Fibroblast of skin of abdomen (primary cell): ENCODE measurements around the gene PRR5.
A peak's percentile ranks its signal among the peaks of the same experiment; 100 is the strongest.
"Not testable (repeated sequence)": the region's sequence is repeated elsewhere in the genome, so short reads cannot be mapped to it uniquely, and the experiment has no call there.

Experiments
- DNase-seq: peaks from one replicate; pipeline ENCODE4 v3.0.0-alpha.2; 2013

Gene PRR5

DNA sequence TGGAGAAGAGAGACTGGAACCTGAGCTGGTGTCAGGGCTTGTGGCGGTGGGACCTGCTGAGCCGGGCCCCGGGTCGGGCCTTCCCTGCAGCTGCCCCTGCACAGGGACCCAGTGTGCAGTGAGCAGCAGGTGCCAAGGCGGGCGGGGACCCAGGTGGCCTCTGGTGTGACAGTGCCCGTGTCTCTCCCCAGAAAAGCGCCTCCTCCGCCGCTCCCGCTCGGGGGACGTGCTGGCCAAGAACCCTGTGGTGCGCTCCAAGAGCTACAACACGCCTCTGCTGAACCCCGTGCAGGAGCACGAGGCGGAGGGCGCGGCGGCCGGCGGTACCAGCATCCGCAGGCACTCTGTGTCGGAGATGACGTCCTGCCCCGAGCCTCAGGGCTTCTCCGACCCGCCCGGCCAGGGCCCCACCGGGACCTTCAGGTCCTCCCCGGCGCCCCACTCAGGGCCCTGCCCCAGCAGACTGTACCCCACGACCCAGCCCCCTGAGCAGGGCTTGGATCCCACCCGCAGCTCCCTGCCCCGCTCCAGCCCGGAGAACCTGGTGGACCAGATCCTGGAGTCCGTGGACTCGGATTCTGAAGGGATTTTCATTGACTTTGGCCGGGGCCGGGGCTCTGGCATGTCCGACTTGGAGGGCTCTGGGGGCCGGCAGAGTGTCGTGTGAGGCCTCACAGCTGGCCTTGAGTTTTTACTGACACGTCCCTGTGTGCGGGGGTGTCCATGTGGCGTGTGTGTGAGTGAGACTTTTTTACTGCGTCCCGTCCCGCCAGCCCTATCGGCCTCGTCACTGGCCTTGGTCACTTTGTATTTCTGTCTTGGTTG, 34.8 kb downstream of the PRR5 start:
- no peak for DNase-seq

DNA sequence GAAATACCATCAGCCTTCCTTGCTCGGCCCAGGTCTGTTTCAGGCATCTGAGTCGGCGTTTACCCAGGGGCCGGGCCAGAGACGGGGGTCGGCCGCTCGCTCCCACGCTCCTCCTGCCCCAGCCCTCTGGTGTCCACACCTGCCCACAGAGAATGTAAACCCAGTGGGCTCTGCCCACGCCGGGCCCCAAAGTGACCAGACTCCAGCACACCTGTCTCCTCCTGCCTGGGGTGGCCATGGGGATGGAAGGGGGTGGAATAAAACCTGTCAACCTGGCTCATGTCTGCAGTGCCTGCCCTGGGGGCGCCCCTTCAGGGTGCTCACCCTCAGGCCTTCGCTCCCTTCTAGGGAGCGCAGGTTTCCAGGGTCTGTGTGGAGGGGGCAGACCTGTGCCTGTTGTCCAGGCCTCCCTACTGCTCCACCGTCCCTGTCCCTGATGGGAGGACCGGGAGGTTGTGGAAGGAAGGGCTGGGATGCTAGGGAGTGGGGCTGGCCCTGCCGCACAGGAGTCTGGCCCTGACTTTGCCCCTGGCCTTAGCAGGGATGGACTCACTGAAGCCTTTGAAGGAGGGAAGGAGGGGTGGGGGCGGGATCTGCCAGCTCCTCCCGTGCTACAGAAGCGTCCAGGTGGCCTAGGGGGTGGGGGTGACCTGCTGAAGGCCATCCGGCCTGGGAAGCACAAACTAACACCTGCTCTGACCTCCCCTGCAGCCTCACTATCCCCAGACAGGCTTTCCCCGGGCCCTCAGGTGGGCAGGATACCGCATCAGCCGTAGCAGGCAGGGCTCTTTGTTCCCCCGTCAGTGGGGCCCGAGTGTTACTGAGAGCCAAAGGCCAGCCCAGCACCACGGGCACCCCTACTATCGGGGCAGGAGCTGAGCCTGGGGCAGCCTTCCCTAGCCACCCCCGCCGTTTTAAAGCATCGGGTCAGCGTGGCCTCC, 35.7 kb downstream of the PRR5 start:
- DNase-seq: no peak

DNA sequence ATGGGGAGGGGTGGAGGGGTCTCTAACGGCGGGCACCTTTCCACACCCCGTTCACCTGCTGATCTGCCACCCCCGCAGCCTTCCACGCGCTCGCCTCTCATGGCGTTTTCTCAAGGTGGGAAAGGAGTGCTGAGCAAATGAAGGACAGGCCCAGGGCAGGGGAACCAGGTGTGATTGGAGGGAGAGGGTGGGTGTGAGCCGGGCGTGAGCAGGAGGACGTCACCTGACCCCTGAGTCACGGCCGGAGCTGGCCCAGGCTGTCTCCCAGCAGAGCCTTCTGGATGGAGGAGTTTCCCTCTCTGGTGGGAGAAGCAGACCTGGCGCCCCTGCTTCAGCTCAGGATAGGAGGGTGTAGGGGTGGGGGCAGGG, 36.3 kb downstream of the PRR5 start:
- DNase-seq: no peak

DNA sequence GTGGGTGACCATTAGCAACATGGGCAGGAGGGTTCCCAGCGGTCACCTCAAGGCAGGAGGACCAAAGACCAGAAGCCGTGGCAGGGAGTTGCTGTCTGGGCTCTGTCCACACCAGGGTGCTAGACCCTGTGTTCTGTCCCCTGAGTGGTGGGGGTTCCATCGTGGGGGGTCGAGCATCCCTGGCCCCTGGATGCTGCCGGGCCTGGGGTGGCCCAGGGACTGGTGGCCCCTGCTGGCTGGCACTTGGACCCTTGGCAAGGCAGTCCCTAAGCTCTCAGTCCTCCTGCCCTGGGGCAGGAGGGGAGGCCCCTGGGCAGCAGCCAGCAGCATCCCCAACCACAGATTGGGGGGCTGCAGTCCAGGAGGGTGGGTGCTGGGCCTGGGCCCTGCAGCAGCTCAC, 37.0 kb downstream of the PRR5 start:
- DNase-seq: no peak

DNA sequence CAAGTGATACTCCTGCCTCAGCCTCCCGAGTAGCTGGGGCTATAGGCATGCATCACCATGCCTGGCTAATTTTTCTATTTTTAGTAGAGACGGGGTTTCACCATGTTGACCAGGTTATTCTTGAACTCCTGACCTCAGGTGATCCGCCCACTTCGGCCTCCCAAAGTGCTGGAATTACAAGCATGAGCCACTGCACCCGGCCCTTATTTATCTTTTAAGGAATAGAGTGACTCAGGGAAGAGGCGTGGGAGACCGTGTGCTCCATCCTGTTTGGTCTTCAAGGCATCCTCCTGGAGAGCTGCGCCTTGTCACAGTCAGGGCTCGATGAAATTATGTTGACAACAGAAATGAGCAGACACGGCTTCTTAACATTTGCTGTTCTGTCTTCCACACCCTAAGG, 37.7 kb downstream of the PRR5 start:
- peak; percentile 50 for DNase-seq

DNA sequence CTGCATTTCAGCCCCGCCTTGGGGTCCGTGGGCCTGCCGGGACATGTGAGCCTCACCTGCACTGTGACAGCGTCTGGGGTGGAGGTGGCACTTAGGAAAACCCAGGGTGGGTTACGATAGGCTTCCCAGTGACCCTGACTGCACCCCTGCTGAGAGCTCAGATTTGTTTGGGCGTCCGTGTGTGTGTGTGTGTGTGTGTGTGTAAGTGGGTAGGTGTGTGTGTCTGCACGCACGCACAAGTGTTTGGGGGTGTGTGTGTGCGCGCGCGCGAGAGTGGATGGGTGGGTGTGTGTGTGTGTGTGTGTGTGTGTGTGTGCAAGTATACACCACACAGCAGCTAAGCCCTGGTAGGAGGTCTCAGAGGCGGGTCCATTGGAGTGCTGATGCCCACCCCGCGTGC, 38.3 kb downstream of the PRR5 start:
- no peak for DNase-seq

DNA sequence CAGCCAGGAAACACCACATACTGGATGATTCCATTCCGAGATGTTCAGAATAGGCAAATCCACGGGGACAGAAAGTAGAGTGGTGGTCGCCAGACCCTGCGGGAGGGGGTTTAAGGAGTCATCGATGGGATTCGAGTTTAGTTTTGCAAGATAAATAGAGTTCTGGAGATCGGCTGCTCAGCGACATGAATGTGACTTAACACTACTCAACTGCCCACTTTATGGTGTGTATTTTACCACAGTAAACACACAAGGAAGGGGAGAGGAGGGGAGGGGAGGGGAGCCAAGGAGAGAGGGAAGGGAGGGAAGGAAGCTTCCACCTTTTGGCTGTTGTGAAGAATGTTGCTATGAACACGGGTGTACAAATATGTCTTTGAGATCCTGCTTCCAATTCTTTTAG, 39.9 kb downstream of the PRR5 start:
- no peak for DNase-seq

DNA sequence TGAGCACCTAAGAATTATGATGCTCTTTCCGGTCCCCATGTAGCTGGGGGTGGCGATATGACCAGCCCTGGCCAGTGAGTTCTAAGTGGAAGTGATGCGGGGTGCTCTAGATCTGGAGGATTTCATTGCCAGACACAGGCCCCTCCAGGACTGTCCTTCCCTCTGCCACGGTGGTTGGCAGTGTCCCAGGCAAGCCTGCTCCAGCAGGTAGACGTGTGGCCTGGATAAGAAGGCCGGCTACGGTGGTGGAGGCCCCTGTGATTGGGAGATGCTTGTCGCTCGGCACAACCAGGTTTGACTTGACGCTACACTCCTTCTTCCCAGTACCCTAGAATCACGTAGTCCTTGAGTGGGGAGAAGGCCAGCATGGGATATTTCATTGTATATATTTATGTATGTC, 41.2 kb downstream of the PRR5 start:
- DNase-seq: no peak

DNA sequence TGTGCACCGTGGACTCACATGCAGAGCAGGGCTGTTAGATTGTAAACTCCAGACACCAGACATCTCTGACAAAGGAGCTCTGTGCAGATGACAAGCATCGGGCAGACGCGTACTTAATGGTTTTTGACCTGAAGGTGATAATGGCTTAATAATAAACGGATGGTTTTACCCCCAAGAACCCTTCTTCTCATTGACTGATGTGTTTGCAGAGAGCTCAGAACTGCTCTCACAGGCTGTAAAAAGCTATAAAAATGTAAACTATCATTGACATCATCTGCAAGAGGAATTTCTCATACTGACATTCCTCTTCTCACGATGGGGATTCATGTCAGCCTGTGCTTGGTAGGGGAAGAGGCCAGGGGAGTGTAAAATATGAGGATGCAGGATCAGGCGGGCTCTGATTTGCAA, 41.8 kb downstream of the PRR5 start:
- DNase-seq: peak; percentile 29

DNA sequence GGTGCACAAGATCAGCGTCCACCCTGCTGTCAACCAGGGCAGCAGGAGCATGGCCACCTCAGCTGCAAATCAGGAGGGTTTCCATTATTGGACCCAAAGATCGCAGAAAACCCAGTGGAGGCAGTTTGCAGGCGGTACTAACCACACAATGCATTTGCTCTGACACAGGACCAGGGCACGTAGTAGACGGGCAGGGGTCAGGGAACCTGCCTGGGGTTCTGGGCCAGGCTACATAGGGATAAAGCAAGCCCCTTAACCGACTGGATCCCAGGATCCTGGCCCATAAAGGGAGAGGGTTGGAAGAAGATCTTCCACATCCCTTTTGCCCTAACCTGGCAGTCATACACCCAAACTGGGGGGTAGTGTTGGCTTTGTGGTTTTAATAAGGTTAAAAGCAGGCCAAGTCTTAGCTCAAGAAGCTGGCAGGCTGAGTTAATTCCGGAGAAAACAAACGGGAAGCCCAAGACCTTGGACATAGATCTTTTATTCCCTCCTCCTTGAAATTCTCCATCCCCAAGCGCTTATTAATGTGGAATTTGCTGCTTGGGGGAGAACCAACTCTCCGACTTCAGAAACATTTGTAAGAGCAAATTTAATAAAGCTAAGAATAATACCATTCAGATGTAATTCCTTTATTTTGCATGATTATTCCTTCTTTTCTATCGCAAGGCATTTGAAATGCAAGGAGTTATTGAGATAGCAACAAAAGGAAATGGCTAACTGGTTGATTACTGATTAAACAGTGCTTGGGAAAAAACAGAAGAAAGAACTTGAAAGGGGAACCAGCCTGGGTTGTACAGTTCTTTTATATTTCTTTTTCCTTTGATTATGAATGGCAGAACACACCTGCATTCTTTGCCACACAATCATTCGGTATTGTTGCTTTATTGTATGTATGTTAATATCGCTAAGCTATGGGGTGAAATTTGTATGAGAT, 44.1 kb downstream of the PRR5 start:
- no peak for DNase-seq

DNA sequence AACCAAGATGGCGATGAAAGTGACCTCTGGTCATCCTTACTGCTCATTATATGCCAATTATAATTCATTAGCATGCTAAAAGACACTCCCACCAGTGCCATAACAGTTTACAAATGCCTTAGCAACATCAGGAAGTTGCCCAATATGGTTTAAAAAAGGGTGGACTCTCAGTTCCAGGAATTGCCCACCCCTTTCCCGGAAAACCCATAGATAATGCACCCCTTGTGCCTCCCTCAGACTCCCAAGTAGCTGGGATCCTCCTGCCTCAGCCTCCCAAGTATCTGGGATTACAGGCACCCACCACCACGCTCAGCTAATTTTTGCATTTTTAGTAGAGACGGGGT, 45.8 kb downstream of the PRR5 start:
- DNase-seq: not testable (repeated sequence)

DNA sequence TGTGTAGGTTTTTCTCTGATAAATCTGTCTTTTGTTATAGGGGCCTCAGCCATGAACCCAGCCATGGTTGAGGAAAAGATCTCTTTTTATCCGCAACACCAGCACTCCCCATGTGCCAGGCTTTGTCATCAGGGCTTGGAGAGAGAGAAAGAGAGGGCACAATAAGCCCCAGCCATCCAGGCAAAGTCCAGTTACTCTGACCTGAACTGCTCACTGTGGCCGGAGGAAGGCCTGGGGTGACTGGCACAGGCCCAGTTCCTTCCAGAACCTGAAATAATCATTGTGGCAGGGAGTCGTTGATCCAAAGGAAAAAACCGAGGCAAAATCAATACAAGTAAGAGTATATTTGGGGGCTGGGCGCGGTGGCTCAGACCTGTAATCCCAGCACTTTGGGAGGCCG, 46.5 kb downstream of the PRR5 start:
- no peak for DNase-seq

DNA sequence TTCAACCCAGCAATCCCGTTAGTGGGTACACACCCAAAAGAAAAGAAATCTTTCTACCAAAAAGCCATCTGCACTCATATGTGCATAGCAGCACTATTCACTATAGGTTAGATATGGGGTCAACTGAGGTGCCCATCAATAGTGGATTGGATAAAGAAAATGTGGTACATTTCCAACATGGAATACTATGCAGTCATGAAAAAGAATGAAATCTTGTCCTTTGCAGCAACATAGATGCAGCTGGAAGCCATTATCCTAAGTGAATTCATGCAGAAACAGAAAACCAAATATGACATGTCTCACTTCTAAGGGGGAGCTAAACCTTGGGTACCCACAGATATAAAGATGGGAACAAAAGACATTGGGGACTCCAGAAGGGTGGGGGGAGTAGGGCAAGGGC, 48.5 kb downstream of the PRR5 start:
- no peak for DNase-seq

DNA sequence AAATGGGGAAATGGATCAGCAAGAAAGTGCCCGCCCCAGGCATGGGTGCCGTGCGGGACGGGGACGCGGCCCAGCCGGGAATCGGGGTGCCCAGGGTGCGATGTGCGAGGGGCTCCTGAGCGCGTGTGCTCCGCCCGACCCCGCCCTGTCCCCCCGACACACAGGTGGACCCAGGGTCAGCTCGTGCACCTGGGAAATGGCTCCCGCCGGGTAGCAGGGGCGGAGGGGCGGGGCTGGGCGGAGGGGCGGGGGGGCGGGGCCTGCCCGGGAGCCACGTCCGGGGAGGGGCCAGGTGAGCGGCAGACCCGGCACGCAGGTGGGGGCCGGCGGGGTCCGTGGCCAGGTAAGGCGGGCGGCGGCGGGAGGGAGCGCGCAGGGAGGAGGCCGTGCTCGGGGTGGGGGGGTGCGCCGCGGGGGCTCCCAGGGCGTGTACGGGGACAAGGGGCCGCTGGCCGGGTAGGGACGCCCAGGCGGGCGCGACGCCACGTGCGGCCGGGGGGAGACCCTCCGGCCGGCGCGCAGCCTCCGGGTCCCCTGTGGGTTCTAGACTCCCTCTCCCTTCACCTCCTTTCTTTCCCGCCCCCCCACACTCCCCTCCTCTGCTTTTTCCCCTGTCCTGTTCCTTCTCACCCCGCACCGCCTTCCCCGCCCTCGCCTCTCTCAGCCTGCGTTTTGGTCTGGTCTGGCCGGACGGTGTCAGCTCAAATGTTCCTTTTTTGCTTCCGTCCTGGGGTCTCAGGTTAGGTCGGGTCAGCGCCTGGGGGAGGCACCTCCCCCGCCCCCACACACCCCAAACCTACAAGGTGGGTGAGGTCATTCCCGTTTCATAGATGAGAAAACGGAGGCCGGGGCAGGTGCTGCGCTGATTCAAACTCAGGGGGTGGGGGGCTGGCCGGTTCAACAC, 50.5 kb downstream of the PRR5 start, which contains the start of gene ARHGAP8:
Gene ARHGAP8, plus strand, starts transcription at position 291 of the 904 bp plus-strand sequence. CDS start 33,953 bp downstream, outside the sequence.
- no peak for DNase-seq

DNA sequence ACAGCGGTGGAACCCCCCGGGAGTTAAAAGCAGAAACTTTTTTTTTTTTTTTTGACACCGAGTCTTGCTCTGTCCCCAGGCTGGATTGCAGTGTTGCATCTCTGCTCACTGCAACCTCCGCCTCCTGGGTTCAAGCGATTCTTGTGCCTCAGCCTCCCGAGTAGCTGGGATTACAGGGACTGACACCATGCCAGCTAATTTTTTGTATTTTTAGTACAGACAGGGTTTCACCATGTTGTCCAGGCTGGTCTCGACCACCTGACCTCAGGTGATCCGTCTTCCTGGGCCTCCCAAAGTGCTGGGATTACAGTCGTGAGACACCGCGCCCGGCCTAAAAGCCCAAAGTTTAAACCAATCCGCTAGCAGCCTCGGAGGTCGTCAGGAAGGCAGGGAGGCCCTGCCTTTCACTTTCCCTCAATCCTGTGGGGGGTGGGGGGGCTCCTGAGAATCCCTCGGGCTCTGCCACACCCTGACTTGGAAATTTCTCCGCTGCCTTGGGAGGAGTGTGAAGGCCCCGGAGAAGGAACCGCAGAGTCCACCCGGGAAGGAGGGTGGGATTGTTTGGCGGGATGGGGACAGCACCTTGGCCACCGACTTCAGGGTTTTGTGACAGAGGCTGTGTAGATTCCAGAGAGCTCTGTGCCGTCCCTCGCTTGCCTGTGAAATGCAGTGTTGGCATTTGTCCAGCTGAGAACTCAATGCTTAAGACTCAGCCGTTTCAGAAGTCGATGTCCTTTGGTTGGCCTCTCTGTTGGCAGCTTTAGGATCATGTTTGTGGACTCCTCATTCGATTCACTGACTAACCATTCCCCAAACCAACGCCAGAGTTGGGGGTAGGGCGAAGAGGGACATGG, 51.4 kb downstream of the PRR5 start:
- peak; percentile 74 for DNase-seq

DNA sequence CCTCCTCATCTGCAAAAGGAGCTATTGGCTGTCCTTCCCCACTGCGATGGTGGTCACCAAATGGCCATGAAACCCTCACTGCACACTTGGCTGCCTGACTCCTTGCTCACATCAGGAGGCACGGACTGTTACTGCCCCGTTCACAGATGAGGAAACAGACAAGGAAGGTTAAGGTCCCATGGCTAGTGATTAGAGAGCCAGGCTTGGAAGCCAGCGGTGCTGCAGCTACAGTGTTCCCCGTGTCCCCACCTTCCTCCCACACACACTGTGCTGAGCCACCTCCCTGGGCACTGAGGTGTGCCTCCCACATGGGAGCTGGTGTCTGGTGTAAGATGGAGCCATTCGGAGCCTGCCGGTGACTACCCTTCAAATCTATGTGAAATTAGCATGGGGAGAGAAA, 53.0 kb downstream of the PRR5 start:
- no peak for DNase-seq

DNA sequence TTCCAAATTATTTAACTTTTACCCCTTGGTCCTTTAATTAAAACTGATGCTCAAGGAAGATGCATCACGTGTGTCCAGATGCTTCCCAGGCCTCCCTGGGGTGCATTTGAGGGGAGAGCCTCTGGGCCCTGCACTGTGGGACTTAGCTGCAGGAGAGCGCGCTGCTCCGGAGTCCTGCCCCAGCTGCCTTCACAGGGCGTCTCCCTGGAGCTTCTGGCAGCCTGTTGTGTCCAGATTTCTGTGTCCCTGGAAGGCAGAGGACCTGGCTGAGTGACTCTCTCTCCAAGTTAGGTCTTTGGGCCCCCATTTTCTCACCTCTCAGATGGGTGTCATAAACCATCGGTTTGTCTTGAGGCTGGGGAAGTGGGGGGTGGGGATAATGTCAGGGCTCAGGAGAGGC, 53.4 kb downstream of the PRR5 start:
- DNase-seq: no peak

DNA sequence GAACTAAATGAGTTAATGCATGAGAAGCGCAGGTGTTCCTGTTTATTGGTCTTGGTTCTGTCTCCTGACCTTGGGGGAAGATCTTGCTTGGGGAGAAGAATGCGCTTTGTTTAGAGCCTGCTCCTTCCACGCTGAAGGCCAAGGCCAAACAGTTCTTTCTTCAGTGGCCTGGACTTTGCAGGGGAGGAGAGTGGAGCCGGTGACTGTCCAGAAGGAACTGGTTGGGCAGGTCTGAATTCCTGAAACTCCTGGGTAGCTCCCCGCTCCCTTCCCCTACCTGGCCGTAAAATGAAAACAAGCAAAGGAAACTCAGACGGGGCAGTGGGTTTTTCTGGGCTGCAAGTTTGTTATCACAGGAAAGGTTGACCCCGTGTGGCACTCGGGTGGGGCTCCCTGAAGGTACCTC, 54.0 kb downstream of the PRR5 start:
- no peak for DNase-seq

DNA sequence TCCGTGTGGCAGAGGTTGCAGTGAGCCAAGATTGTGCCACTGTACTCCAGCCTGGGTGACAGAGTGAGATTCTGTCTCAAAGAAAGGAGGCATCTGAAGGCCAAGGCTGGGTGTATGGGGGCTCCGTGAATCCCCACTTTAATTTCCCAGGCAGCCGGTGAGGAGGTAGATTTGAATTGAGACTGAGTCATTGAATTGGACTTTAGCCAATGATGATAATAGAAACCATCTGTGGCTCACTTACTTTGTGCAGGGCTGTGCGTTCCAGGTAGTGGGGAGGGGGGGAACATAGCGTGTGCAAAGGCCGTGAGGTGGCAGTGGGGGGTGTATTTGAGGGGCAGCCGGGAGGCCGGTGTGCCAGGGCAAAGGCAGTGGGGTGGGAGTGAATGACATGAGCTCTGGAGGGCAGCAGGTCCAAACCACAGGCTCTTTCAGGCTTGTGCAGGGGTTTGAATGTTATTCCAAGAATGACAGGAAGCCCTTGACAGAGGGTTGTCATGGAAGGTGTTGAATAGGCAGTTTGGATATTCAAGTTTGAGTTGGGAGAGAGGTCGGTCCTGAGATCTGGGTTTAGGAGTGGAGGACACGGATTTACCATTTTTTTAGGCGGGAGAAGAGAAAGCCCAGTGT, 56.5 kb downstream of the PRR5 start:
- peak; percentile 64 for DNase-seq

DNA sequence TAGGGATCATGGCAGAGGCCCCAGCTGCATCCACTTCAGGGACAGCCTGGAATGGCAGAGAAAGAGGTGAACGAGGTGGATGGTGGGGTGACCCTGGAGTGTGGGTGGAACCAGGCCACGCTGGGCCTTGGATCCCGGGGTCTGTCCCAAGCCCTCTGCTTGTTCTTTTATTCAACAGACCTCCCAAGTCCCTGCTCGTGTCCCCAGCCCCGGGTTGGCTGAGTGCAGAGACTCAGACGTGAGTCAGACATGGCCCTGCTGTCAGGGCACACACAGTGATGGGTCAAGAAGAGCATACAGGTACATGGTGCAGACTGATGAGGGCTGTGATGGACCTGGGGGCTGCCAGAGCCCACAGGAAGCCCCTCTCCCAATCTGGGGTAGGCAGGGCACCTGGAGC, 57.0 kb downstream of the PRR5 start:
- no peak for DNase-seq
